GM18507 (cell line): ENCODE data around the gene ABLIM2.

Experiments used
- DNase-seq: peaks from one replicate; pipeline ENCODE4 v3.0.0; 2011; ENCODE audit warnings: low read depth; ENCODE audit not compliant: insufficient read length; ENCODE audit errors: extremely low spot score
- FAIRE-seq: peaks from 2 replicates; lab custom pipeline; 2011; peaks lifted over from hg19 to GRCh38; lab: Jason Lieb, UNC

Gene ABLIM2

GRCh38 chr4:7964890-7965662 lies 193.5 kb downstream of the ABLIM2 start:
- DNase-seq (no peak), FAIRE-seq (peak; percentile 5)

GRCh38 chr4:7964459-7964858 lies 194.2 kb downstream of the ABLIM2 start:
- FAIRE-seq (peak; percentile 42), DNase-seq (no peak)

GRCh38 chr4:7963691-7964090 lies 194.9 kb downstream of the ABLIM2 start:
- no peak for DNase-seq
- FAIRE-seq: no peak

GRCh38 chr4:7962609-7963508 lies 195.8 kb downstream of the ABLIM2 start:
- DNase-seq (no peak), FAIRE-seq (no peak)

- DNase-seq (no peak), FAIRE-seq (peak; percentile 85)
These were observed 197.6 kb downstream of the ABLIM2 start for GRCh38 chr4:7960790-7961655.

- FAIRE-seq (no peak), DNase-seq (no peak)
These were observed 198.4 kb downstream of the ABLIM2 start for GRCh38 chr4:7960017-7960789.

- FAIRE-seq (no peak), DNase-seq (no peak)
These were observed 199.5 kb downstream of the ABLIM2 start for GRCh38 chr4:7959078-7959477.

- FAIRE-seq: no peak
- DNase-seq: no peak
These were observed 201.5 kb downstream of the ABLIM2 start for GRCh38 chr4:7956934-7957656.

GRCh38 chr4:7956270-7956808 lies 202.3 kb downstream of the ABLIM2 start:
- FAIRE-seq: no peak
- no peak for DNase-seq

- FAIRE-seq (no peak), DNase-seq (no peak)
These were observed 203.2 kb downstream of the ABLIM2 start for GRCh38 chr4:7955393-7955792.

- DNase-seq (no peak), FAIRE-seq (no peak)
These were observed 206.0 kb downstream of the ABLIM2 start for GRCh38 chr4:7952615-7953014.

GRCh38 chr4:7950301-7951092 lies 208.1 kb downstream of the ABLIM2 start:
- no peak for FAIRE-seq
- DNase-seq: no peak

- DNase-seq (no peak), FAIRE-seq (no peak)
These were observed 208.9 kb downstream of the ABLIM2 start for GRCh38 chr4:7949759-7950158.

- no peak for DNase-seq
- FAIRE-seq: no peak
These were observed 210.7 kb downstream of the ABLIM2 start for GRCh38 chr4:7947927-7948326.

GRCh38 chr4:7945709-7946380 lies 212.8 kb downstream of the ABLIM2 start:
- FAIRE-seq (no peak), DNase-seq (no peak)

GRCh38 chr4:7944599-7945220 lies 213.9 kb downstream of the ABLIM2 start:
- no peak for DNase-seq
- FAIRE-seq: no peak
